ENCODE measurements around the gene STK36. TPM values are rescaled to one million over a fixed set of nuclear protein-coding genes. Genes with fewer than 3 reads are reported as not detected.

Gene STK36
- total and polyA plus RNA-seq, 8 donors: 8.3 to 54.0 (median 22.1) TPM

DNA sequence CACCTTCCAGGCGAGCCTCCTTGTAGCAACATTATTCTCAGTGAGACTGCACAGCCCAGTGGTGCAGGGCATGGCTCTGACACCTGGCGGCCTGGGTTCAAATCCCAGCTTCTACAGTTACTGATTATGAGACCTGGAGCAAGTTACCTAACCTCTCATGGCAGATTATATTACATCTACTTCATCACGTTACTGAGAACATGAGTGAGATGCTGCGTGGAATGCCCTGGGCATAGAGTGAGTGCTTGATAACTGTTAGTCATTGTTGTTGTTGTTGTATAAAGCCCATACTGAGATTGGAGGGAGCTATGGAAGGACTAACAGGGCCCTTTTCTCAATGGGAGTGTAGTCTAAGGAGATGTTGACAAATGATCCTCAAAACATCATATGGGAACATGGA is 45.5 kb upstream of the STK36 start:
- Histone ChIP-seq H3K9me3 (no peaks in the 10 kb centered on the region), H3K36me3 (no peaks in the 10 kb centered on the region), H3K27ac (no peak overlapping the region), H3K27me3 (no peaks in the 10 kb centered on the region), H3K4me1 (no peaks in the 10 kb centered on the region), H3K4me3 (no peak overlapping the region)
- DNase-seq (no peak), ATAC-seq (no peak), FAIRE-seq (no peak)
- TF ChIP-seq, protein P1, sequence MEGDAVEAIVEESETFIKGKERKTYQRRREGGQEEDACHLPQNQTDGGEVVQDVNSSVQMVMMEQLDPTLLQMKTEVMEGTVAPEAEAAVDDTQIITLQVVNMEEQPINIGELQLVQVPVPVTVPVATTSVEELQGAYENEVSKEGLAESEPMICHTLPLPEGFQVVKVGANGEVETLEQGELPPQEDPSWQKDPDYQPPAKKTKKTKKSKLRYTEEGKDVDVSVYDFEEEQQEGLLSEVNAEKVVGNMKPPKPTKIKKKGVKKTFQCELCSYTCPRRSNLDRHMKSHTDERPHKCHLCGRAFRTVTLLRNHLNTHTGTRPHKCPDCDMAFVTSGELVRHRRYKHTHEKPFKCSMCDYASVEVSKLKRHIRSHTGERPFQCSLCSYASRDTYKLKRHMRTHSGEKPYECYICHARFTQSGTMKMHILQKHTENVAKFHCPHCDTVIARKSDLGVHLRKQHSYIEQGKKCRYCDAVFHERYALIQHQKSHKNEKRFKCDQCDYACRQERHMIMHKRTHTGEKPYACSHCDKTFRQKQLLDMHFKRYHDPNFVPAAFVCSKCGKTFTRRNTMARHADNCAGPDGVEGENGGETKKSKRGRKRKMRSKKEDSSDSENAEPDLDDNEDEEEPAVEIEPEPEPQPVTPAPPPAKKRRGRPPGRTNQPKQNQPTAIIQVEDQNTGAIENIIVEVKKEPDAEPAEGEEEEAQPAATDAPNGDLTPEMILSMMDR (IDR thresholded peaks at IDR 0.05): no peak
- intact Hi-C loops (cut with DNase I): no loop called here
- 80 to 84% methylated on average over 4 of the region's 4 CpGs for WGBS, 2 donors

DNA sequence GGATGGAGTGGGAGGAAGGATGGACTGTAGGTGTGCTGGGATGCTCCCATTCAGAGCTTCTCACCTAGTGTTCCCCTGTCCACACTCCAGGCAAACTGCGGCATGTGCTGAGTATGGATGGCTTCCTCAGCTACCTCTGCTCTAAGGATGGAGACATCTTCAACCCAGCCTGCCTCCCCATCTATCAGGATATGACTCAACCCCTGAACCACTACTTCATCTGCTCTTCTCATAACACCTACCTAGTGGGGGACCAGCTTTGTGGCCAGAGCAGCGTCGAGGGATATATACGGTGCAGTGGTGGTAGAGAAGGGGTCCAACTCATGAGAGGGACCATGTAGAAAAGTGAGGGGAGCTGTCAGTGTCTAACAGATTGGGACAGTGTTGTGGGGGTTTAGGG is 43.9 kb upstream of the STK36 start:
- H3K27me3 ChIP-seq: no peaks in the 10 kb centered on the region
- H3K9me3 ChIP-seq: no peaks in the 10 kb centered on the region
- H3K4me1 ChIP-seq: no peaks in the 10 kb centered on the region
- H3K4me3 ChIP-seq: no peak overlapping the region
- no peak overlapping the region for H3K27ac ChIP-seq
- DNase-seq (no peak), ATAC-seq (no peak), FAIRE-seq (no peak)
- TF ChIP-seq, protein P1 (IDR thresholded peaks at IDR 0.05): no peak
- WGBS, 2 donors: 82 to 95% methylated on average over 4 of the region's 4 CpGs
- intact Hi-C loops (cut with DNase I): no loop called here
- H3K36me3 ChIP-seq: no peaks in the 10 kb centered on the region

DNA sequence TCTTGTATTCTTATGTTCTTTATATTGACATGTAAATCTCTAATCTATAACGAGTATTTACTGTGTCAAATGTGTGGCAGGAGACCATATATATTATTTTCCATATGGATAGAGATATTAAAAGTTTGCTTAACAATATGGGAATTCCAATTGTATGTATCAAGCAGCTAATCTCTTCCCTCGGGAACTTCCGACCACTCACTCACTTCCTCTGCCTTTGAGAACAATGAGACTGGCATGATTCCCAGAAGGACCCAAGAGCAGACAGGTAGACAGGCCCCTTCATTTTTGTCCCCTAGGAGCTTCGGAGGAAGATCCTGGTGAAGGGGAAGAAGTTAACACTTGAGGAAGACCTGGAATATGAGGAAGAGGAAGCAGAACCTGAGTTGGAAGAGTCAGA is 40.0 kb upstream of the STK36 start:
- TF ChIP-seq, protein P1 (IDR thresholded peaks at IDR 0.05): no peak
- Histone ChIP-seq H3K36me3 (peaks cover 0 to 28% (median 10%) of the 10 kb centered on the region in 3 donors), H3K27ac (no peak overlapping the region), H3K4me3 (no peak overlapping the region), H3K9me3 (no peaks in the 10 kb centered on the region), H3K27me3 (no peaks in the 10 kb centered on the region), H3K4me1 (no peaks in the 10 kb centered on the region)
- DNase-seq (no peak), FAIRE-seq (no peak), ATAC-seq (no peak)
- intact Hi-C loops (cut with DNase I): no loop called here
- WGBS, 2 donors: 41 to 42% methylated on average over 4 of the region's 4 CpGs

DNA sequence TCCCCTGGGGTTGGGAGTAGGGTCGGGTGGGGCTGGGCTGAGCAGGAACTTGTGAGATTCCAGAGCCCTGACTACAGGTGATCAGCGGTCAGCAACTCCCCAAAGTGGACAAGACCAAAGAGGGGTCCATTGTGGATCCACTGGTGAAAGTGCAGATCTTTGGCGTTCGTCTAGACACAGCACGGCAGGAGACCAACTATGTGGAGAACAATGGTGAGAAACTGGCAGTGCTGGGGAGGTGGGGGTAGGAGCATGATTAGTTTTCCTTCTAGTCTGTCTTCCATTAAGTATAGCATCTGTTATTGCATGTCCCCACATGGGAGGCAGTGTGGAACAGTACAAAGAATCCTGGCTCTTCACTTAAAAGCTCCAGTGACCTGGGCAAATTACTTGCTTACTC is 36.2 kb upstream of the STK36 start:
- H3K36me3 ChIP-seq: peaks cover 0 to 61% (median 24%) of the 10 kb centered on the region in 3 donors
- no peaks in the 10 kb centered on the region for H3K27me3 ChIP-seq
- WGBS, 2 donors: 91 to 94% methylated on average over 5 of the region's 5 CpGs
- no peak for DNase-seq
- TF ChIP-seq, protein P1 (IDR thresholded peaks at IDR 0.05): no peak
- intact Hi-C loops (cut with DNase I): no loop called here
- ATAC-seq: no peak
- H3K4me3 ChIP-seq: no peak overlapping the region
- FAIRE-seq: no peak
- H3K9me3 ChIP-seq: no peaks in the 10 kb centered on the region
- H3K27ac ChIP-seq: no peak overlapping the region
- H3K4me1 ChIP-seq: no peaks in the 10 kb centered on the region

DNA sequence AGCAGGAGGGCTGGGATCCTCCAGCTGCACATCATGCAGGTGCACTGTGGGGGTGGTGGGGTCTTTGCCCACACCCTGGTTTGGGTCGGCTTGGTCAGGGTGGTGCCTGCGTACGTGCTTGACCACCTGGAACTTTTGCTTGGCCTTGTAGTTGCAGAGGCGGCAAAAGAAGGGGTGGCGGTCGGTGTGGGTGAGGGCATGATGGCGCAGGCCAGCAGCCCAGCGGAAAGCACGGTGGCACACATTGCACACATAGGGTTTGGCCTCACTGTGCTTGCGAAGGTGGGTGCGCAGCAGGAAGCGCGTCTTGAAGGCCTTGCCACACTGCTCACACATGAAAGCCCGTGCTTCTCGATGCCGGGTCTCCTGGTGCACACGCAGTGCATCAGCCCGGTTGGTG is 33.5 kb upstream of the STK36 start:
- Histone ChIP-seq H3K27ac (no peak overlapping the region), H3K27me3 (no peaks in the 10 kb centered on the region), H3K36me3 (peaks cover 3 to 74% (median 24%) of the 10 kb centered on the region in 3 donors), H3K9me3 (no peaks in the 10 kb centered on the region), H3K4me3 (no peak overlapping the region), H3K4me1 (no peaks in the 10 kb centered on the region)
- FAIRE-seq: no peak
- ATAC-seq: no peak
- intact Hi-C loops (cut with DNase I): no loop called here
- TF ChIP-seq, protein P1 (IDR thresholded peaks at IDR 0.05): no peak
- 96% methylated on average over 18 of the region's 18 CpGs for WGBS, 2 donors
- no peak for DNase-seq

Data from pancreas (tissue), 10 donors.